Bone marrow (tissue), 2 donors: ENCODE data around the gene ZNF407.

Experiments
- DNase-seq, 2 donors: peaks; one replicate each; lab custom pipeline; 2025; lab: John Stamatoyannopoulos, UW

ZNF407 gene

DNA sequence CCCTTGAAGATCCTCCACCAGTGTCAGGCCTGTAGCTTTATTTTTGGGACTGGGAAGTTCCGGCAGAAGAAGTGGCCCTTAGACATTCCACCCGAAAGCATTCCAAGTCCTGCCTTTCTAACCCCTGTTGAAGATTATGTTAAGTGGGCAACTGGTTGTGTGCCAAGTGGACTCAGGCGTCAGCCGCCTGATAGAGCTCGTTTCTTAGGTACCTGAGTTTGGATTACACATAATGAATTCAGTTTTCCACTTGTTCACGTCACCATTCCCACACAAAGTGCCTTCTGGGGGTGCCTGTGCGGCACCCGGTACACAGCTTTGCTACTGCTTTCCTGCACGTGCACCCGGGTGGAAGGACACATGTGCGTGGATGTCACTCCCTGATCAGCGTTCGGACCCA lies 454.8 kb downstream of the ZNF407 start:
- DNase-seq, result no peak

DNA sequence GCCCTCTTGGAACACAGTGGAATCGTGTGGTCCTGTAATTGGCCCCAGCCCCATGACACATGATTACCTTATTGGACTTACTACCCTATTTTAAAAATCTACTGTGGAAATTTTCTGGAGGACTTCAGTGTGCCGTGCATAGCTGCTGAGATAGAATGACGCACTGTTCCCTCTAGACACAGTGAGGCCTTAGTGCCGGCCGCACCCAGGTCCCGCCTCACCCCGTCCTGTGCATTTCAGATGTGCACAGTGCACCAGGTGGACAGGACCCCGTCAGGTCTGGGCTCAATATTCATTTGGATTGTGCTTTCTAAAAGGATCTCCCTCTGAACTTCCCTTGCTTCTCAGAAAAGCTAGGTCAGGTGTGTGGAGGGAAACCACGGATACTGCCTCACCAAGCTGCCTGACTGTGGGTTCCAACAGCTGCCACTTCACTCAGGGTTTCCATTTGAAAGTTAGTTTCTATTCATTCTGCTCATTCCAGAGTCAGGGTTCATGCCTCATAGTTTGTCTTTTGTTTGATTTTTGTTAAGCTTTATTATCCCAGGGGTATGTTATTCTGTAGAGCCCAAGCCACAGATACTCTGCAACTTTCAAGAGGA lies 455.5 kb downstream of the ZNF407 start:
- no peak for DNase-seq

- DNase-seq, result no peak
Measured at GRCh38 chr18:75054046-75054445, 456.4 kb downstream of the ZNF407 start.

DNA sequence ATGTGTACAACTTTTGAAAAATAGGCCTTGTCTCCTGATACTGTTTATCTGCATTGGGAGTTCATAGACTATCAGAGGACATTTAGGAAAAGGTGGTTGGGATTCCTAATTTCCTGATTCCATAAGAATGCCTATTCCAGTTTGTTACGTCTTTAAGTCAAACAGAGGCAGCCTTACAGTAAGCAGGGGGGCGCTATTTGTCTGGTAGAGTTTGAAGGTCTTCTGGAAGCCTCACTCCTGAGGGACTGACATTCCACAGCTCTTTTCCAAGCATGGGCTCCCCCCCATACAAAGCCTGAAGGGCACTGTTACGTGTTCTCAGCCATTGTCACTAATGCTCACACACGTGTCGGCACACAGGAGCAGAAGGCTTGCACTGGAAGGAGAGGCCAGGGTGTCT lies 456.9 kb downstream of the ZNF407 start:
- no peak for DNase-seq

GRCh38 chr18:75057169-75057960 lies 459.7 kb downstream of the ZNF407 start:
- no peak for DNase-seq

DNA sequence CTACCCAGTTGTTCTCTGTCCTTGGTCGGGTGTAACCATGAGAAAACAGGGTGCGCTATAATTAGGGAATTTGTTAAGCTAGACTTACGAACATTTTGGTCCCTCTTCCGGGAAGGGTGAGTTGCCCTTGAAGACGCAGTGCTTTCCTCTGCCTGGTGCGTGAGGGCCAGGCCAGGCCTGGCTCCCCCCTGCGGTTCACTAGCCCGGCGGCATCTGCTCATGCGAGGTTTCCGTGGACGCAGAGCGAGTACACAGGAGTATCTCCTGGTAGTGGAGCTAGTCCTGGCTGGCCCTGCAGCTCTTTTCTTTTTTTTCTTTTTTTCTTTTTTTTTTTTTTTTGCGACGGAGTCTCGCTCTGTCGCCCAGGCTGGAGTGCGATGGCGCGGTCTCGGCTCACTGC lies 462.5 kb downstream of the ZNF407 start:
- no peak for DNase-seq

DNA sequence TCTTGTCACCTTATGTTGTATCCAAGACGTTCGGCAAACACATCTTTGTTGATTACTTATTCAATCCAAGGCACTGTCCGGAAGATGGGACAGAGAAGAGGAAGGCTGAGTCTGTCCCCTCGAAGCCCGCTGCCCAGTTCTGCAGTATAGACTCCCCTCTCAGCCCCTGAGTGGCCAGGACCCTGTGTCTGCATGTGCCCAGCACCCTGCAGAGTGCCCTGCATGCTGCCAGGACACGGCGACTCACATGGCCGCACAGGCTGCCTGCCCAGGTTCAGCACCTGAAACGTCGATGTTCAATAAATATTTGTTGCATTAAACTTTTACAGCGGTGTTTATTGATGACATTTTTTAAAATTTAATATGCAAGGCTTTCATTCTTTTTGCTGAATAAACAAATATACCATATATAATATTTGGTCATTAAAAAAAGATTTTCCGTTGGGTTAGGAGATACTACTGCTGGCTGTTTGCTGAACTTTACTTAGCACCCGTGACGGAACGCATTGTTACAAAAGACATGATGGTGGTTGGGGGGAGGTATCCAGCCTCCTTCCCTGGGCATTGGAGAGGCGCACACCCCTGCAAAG lies 464.7 kb downstream of the ZNF407 start:
- no peak for DNase-seq

GRCh38 chr18:75063196-75063595 lies 465.5 kb downstream of the ZNF407 start:
- DNase-seq, result no peak

DNA sequence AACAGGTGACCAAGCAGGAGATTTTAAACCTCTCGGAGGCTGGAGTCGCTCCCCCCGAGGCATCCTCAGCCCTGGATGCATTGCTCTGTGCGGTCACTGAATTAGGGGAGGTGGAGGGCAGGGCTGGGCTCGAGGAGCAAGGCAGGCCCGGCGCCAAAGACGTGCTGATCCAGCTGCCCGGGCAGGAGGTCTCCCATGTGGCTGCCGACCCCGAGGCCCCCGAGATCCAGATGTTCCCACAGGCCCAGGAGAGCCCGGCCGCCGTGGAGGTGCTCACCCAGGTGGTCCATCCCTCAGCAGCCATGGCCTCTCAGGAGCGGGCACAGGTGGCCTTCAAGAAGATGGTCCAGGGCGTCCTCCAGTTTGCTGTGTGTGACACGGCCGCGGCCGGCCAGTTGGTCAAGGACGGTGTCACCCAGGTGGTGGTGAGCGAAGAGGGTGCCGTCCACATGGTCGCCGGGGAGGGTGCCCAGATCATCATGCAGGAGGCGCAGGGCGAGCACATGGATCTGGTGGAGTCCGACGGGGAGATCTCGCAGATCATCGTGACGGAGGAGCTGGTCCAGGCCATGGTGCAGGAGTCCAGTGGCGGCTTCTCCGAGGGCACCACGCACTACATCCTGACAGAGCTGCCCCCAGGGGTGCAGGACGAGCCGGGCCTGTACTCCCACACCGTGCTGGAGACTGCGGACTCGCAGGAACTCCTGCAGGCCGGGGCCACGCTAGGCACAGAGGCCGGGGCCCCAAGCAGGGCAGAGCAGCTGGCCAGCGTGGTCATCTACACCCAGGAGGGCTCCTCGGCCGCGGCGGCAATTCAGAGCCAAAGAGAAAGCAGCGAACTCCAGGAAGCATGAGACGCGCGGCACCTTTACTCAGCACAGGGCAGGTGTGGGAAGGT lies 466.2 kb downstream of the ZNF407 start:
- DNase-seq, result no peak

GRCh38 chr18:75064513-75064905 lies 466.8 kb downstream of the ZNF407 start:
- no peak for DNase-seq

DNA sequence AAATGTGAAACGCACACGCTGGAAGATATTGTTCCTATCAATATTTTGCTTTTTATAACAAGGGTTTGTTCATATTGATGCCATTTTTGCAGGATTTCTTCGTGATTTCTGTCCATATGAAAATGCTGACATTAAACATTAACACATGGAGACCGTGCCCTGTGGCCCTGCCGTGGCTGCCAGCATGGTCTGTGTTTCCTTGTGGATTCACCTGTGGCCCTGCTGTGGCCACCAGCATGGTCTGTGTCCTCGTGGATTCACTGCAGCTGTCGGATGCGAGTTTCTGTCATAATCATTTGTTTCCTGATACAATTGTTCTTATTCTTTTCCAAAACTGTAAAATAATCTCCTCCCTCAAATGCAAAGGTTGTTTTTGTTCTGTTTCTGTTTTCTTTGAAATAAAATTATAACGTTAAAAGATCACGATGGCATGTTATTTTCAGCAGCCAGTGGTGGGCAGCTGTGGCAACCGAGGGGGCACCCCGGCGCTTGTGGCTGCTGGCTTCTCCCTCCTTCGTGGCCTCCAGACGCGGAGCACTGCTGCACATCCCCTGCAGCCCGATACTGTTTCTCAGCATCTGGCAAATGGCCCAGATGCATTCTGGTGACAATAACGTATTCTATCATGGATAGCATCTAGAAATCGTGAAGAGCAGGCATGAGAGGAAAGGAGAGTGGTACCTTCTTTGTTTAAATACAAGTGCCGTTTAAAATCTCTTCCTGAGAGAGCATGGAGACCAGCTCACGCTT lies 467.8 kb downstream of the ZNF407 start:
- no peak for DNase-seq

GRCh38 chr18:75066021-75066880 lies 468.6 kb downstream of the ZNF407 start:
- no peak for DNase-seq

- no peak for DNase-seq
Measured at GRCh38 chr18:75066936-75067335, 469.3 kb downstream of the ZNF407 start.

DNA sequence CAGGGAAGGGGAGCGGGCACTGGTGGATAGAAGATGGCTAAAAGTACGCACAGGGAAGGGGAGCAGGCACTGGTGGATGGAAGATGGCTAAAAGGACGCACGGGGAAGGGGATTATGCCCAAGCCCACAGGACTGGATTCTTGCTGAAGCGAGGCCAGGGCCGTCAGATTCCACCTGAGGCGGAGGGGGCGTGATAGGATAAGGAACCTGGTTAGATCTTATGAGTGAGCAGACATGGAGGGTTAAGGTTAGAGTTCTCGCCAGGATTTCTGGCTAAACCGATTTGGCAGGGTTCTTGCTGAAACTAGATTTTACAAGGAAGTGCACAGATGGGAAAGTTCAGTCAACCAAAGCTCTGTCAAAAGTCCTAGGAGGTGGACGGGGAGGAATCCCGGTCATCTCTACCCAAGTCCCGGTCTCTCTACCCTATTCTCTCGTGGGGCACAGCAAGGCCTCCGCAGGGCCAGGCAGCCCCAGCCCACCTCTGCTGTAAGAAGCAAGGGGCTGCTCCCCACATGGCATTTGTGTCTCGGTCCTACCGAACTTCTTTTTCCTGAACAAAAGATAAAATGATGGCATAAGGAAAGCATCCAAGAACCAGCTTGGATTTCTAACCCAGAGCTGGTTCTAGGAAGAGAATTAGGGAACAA lies 470.5 kb downstream of the ZNF407 start:
- DNase-seq, result no peak

- no peak for DNase-seq
Measured at GRCh38 chr18:75068682-75069435, 471.2 kb downstream of the ZNF407 start.

DNA sequence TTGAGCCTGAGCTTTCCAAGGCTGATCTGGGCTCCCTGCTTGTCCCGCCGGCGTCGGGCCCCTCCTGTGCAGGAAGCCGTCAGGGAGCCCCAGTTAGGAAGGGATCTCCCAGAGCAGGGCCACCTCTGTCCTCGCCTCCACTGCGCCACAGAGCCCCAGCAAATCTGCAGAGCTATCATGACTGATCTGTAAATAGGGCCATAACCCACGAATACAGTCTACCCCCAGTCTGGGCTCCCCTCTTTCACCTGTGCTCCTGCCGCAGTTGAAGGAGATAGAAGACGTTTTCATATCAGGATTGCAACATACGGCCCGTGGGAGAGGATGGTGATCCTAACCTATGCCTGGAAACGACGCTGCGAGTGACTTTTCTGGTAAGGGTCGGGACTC lies 472.6 kb downstream of the ZNF407 start:
- DNase-seq, result no peak

- DNase-seq, result peak; percentile 31 to 91
Measured at GRCh38 chr18:75070625-75071483, 473.2 kb downstream of the ZNF407 start.

DNA sequence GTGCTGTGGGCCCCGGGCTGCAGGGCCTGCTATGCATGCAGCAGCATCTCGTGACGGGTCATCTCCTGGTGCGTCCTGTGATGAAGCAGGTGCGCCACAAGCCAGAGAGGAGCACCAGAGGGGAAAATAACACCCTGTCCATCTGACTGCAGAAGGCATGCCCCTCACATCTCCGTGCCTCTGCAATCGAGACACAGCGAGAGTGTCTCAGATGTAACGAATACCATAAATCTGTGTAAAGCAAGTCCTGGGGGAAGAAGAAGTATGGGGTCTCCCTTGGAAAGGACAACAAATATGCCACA lies 473.8 kb downstream of the ZNF407 start:
- DNase-seq, result no peak
